Right atrium auricular region (tissue), 2 donors: ENCODE measurements around the gene SEPTIN12. TPM values are rescaled to one million over a fixed set of nuclear protein-coding genes. Genes with fewer than 3 reads are reported as not detected.

Experiments
- DNase-seq: peaks from one replicate; pipeline ENCODE4 v3.0.0-alpha.2; 2019; ENCODE audit warnings: low spot score
- H3K27ac ChIP-seq, 2 donors: fragments of 200-600 bp; sonication (generic); 1 replicate in 1 of 2; 2 replicates in 1 of 2; pipeline ENCODE4 v1.5.1; 2016 to 2019
- H3K27me3 ChIP-seq, 2 donors: fragments of 200-600 bp; sonication (generic); one replicate each; pipeline versions ENCODE4 v1.5.1 to v1.6.0; 2017 to 2019
- H3K36me3 ChIP-seq: fragments of 200-600 bp; sonication (generic); one replicate; pipeline ENCODE4 v1.5.1; 2016
- H3K4me1 ChIP-seq, 2 donors: fragments of 200-600 bp; sonication (generic); one replicate each; pipeline versions ENCODE4 v1.5.1 to v1.6.0; 2017 to 2019
- H3K4me3 ChIP-seq, 2 donors: fragments of 200-600 bp; sonication (generic); 1 replicate in 1 of 2; 2 replicates in 1 of 2; pipeline ENCODE4 v1.5.1; 2017 to 2019; ENCODE audit warnings: mild to moderate bottlenecking in 1 of 2, moderate library complexity in 1 of 2
- H3K9me3 ChIP-seq, 2 donors: fragments of 200-600 bp; sonication (generic); one replicate each; pipeline ENCODE4 v1.5.1; 2019
- total RNA-seq, 2 donors: library from RNA; depleted of rRNA; stranded (reverse); fragments of >200 nt; gene quantifications; one replicate each; pipeline ENCODE4 v1.1.0, GENCODE V29; 2016
- TF ChIP-seq, protein P1 (sequence below), 2 donors: fragments of 200-600 bp; sonication (generic); IDR thresholded peaks; one replicate each; pipeline ENCODE4 v1.5.1; 2019; ENCODE audit warnings: antibody characterized with exemption in 2 of 2

The SEPTIN12 gene
- total RNA-seq, 2 donors from 2014 or later, result not detected

DNA sequence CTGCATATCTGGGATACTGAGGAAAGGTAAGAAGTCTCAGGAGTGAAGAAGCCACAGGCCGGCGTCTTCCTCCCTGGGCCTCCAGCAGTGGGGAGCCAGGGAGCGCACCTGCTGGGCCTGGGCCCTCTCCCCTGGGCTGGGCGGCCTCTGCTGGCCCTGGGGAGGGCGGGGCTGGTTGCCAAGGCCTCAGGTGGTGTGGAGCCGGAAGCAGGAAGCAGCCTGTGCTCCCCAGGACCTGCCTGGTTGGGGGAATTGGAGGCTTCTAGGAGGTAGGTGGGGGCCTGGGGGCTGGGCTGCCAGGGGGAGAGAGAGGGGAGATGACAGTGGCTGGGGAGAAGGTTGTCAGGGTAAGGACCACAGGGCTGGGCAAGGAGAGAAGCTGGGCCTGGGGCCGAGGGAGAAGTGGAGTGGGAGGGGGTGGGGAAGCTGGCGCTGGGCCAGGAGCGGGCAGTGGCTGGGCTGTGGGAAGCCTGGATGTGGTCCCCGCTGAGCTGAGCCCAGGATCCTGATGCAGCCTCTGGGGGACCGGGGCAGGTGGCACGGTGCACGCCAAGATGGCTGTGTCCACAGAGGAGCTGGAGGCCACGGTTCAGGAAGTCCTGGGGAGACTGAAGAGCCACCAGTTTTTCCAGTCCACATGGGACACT, 7.2 kb upstream of the SEPTIN12 start, which contains the start of gene SMIM22:
Gene SMIM22, plus strand, starts transcription at position 189 of the 647 bp plus-strand sequence. Its CDS starts 366 bp downstream, at position 555.
- Histone ChIP-seq H3K9me3 (no peaks in the 10 kb centered on the region), H3K27me3 (no peaks in the 10 kb centered on the region), H3K4me1 (peaks cover 0 to 3% of the 10 kb centered on the region in 2 donors), H3K36me3 (peaks cover 8% of the 10 kb centered on the region), H3K4me3 (no peak within 1 kb of the TSS), H3K27ac (no peak within 1 kb of the TSS)
- TF ChIP-seq, protein P1, sequence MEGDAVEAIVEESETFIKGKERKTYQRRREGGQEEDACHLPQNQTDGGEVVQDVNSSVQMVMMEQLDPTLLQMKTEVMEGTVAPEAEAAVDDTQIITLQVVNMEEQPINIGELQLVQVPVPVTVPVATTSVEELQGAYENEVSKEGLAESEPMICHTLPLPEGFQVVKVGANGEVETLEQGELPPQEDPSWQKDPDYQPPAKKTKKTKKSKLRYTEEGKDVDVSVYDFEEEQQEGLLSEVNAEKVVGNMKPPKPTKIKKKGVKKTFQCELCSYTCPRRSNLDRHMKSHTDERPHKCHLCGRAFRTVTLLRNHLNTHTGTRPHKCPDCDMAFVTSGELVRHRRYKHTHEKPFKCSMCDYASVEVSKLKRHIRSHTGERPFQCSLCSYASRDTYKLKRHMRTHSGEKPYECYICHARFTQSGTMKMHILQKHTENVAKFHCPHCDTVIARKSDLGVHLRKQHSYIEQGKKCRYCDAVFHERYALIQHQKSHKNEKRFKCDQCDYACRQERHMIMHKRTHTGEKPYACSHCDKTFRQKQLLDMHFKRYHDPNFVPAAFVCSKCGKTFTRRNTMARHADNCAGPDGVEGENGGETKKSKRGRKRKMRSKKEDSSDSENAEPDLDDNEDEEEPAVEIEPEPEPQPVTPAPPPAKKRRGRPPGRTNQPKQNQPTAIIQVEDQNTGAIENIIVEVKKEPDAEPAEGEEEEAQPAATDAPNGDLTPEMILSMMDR (IDR thresholded peaks at IDR 0.05), result no peak
- no peak for DNase-seq

DNA sequence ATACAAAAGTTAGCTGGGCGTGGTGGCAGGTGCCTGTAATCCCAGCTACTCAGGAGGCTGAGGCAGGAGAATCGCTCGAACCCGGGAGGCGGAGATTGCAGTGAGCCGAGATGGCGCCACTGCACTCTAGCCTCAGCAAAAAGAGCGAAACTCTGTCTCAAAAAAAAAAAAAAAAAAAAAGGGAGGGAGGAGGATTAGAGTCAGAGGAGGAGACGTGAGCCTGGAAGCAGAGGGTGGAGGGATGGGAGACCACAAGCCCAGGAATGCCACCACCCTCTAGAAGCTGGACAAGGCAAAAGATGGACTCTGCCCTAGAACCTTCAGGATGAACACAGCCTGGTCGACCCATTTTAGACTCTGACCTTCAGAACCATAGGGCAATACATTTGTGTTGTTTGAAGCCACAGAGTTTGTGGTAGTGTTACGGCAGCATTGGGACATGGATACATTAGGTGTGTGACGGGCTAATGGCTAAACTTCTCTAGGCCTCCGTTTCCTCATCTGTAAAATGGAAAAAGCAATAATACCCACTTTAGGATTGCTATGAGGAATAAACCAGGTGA, 4.9 kb upstream of the SEPTIN12 start:
- TF ChIP-seq, protein P1 (IDR thresholded peaks at IDR 0.05), result no peak
- Histone ChIP-seq H3K9me3 (no peaks in the 10 kb centered on the region), H3K36me3 (peaks cover 8% of the 10 kb centered on the region), H3K27ac (no peak overlapping the region), H3K4me3 (no peak overlapping the region), H3K4me1 (no peaks in the 10 kb centered on the region), H3K27me3 (no peaks in the 10 kb centered on the region)
- no peak for DNase-seq

DNA sequence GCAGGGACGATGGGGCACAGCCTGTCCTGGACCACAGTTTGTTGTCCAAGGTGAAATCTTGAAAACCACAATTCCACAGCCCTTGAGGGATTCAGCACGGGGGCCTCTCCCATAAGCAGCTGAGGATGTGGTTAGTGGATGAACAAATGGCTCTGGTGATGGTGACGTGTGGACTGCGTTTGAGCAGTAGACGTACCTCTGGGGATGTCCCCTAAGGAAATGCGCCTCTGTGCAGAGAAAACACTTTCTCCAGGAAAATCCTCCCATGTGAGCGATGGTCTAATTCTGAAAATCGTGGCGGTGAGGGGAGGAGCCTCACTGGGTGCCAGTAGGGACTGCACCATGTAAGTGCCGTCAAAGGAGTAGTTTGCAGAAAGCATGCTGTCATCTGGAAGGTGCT, 2.7 kb upstream of the SEPTIN12 start:
- Histone ChIP-seq H3K27ac (no peak overlapping the region), H3K9me3 (no peaks in the 10 kb centered on the region), H3K4me1 (no peaks in the 10 kb centered on the region), H3K36me3 (no peaks in the 10 kb centered on the region), H3K4me3 (no peak overlapping the region), H3K27me3 (no peaks in the 10 kb centered on the region)
- no peak for DNase-seq
- TF ChIP-seq, protein P1 (IDR thresholded peaks at IDR 0.05), result no peak

DNA sequence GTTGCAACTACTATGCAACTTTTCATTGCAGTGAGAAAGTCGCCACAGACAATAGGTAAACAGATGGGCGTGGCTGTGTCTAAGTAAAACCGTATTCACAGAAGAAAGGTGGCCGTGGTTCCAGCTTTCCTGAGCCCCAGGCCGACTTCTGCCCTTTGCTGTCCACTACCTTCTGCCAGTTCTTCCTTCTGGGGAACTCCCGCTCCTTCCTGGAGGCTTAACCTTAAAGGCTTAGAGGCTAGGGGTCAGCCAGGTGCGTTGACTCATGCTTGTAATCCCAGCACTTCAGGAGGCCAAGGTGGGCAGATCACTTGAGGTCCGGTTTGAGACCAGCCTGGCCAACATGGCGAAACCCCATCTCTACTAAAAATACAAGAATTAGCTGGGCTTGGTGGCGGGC, 2.1 kb upstream of the SEPTIN12 start:
- Histone ChIP-seq H3K27me3 (no peaks in the 10 kb centered on the region), H3K4me3 (no peak overlapping the region), H3K9me3 (no peaks in the 10 kb centered on the region), H3K4me1 (no peaks in the 10 kb centered on the region), H3K36me3 (no peaks in the 10 kb centered on the region), H3K27ac (no peak overlapping the region)
- no peak for DNase-seq
- TF ChIP-seq, protein P1 (IDR thresholded peaks at IDR 0.05), result no peak

DNA sequence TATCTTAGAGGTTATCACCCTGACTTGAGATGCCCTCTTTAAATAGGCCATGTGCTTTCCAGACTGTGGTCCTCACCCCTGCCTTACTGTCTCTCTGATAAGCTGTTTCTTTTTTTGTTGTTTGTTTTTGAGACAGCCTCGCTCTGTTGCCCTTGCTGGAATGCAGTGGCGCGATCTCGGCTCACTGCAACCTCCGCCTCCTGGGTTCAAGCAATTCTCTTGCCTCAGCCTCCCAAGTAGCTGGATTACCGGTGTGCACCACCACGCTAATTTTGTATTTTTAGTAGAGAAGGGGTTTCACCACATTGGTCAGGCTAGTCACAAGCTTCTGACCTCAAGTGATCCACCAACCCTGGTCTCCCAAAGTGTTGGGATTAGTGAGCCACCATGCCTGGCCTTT, 765 bp upstream of the SEPTIN12 start:
- Histone ChIP-seq H3K4me1 (no peaks in the 10 kb centered on the region), H3K27me3 (no peaks in the 10 kb centered on the region), H3K36me3 (no peaks in the 10 kb centered on the region), H3K4me3 (no peak overlapping the region), H3K9me3 (no peaks in the 10 kb centered on the region), H3K27ac (no peak overlapping the region)
- TF ChIP-seq, protein P1 (IDR thresholded peaks at IDR 0.05), result no peak
- no peak for DNase-seq
